CD4-positive, alpha-beta T cell treated with Interleukin-10 for 1 hour (primary cell): ENCODE data around the gene UPK3A.
"Not testable (repeated sequence)": the region's sequence is repeated elsewhere in the genome, so short reads cannot be mapped to it uniquely, and the experiment has no call there.

Source experiments
- DNase-seq: peaks from one replicate; pipeline ENCODE4 v3.0.0-alpha.2; 2020

Gene UPK3A

GRCh38 chr22:45259754-45260394 lies 24.9 kb upstream of the UPK3A start:
- DNase-seq, result no peak

DNA sequence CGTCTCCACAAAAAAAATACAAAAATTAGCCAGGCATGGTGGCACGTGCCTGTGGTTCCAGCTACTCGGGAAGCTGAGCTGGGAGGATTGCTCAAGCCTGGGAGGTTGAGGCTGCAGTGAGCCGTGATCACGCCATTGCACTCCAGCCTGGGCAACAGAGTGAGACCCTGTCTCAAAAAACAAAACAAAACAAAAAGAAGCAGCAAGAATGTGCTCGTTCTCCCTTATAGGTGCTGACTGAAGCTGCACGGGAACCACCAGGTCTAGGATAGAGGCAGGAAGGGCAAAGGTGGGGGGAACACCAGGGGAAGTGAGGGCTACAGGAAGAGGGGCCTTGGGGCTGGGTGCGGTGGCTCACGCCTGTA lies 24.4 kb upstream of the UPK3A start:
- not testable (repeated sequence) for DNase-seq

- DNase-seq, result no peak
Measured at GRCh38 chr22:45261407-45262088, 23.2 kb upstream of the UPK3A start.

DNA sequence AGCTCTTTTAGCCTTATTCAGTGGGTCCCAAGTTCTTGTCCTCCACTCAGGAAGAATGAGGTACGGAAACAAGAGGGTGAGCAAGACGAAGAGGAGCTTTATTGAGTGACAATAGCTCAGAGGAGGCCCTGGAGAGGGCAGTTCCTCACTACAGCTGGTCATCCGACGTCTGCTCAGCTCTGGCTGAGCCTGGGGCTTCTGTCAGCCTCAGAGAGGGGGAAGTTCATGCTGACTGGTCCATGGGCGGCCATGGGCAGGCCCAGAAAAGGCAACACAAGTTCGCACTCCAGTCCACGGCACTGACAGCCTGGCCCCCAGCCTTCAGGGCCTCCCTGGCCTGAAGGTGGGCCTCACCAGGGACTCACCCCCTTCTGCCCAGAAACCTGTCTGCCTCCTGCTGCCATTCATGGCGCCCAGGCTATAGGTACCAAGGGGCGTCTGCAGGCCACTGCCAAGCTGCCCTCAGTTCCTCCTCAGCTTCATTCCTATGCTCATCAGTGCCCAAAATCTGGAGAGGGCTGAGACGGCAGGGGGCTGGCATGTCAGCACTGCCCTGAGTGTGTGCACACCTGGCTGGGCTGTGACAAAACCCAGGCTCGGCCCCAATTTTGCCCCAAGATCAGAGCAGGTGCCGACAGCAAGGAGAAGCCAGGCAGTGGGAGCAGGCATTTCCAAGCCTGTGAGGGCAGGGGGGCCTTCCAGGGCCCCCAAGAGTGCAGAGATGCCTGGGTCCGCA lies 22.4 kb upstream of the UPK3A start:
- DNase-seq, result no peak

- no peak for DNase-seq
Measured at GRCh38 chr22:45262931-45263462, 21.8 kb upstream of the UPK3A start.

DNA sequence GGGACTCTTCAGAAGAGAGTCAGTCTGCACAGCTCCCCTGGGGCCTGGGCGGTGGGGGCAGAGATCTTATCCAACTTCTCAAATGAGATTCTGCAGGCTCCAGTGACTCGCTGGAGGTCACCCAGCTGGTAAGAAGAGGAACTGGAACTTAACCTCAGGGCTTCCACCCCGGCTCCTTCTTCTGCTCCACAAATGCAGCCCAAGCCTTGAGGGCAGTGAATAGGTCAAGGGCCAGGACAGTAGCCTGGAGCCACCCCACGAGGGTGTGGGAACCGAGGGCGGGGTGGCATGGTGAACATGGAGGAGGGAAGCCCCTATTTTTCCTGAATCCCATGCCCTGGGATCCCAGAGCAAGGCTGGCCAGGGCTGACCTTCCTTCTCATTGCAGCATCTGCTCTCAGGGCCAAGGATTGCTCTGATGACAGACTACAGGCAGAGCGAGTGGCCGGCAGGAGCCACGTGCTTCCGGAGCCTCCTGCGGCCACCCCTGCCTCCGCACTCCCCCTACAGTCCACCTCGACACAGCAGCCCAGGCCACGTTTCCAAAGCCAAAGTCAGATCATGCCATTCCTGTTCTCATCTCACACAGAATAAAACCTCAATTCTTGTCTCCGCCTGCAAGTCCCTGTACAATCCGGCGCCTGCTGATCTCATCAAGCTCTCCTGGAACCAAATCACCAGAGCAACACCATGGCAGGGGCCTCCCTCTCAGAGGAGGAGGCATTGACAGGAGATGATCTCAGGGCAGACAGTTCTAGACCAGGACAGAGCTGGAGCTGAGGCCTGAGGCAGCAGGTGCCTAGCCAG lies 21.1 kb upstream of the UPK3A start:
- DNase-seq, result no peak

GRCh38 chr22:45265535-45265934 lies 19.2 kb upstream of the UPK3A start:
- no peak for DNase-seq

DNA sequence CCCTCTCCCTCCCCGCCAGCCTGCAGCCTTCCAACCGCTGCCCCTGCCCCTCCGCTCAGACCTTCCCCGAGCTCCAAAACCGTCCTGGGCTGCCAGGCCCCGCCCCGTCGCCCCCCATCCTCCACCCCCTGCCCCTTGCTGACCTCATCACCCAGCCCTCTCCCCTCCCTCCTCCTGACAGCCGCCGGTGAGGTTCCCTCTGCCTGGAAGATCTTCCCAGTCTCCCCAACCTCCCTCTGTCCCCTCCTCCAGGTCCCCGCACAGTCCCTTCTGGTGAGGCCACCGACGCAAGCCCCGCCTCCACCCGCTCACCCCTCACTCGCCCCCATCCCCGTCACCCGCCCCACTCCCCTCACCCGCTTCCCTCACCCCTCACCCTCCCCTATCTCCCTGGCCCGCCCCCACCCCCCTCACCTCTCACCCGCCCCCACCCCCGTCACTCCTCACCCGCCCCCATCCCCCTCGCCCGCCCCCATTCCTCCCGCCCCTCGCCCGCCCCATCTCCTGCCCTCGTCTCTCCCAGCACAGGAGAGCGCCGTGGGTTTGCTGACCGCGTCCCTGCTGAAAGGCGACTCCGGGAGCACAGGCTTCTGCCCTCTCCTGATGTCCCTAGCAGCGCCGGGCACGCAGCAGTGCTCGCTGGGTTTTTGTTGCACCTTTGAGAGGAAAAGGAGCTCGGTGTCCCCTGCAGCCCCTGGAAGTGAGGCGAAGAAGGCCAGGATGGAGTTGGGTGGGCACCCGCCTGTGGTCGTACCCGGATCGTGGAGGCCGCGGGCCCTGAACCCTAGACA lies 16.4 kb upstream of the UPK3A start:
- DNase-seq, result peak; percentile 30

DNA sequence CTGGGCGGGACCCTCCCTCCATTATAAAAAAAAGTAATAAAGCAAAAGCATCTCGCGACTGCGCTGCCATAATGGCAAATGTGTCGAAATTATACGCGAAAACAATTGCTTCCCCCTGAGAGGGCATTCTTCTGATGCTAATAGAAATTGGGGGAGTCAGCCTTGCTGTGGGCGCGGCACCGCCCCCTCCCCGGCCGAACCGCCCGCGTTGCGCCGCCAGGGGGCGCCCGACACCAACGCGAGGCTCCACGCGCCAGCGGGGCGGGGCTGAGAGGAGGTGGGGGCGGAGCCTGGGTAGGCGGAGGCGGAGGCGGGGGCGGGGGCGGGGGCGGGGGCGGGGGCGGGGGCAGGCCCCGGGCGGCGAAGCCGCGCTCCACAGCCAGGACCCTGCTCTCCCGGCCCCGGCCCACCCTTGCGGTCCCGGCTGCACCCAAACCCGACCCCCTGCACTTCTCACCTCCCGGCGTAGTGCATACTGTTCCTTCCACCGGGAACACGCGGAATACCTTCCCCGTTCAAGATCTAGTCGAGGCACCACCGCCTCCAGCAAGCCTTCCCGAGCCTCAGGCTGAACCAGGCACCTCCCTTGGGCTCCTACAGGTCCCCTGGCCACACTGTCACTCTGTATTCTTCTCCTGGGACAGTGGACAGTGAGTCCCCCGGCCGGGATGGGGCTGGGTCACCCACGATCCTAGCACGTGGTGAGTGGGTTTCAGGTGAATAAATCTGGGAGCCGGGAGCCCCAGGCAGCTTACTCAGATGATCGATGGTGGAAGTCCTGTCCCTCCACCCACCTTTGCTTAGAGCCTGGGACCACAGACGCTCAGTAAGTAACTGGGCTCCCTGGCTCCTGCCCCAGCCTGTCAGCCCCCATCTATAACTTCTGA lies 15.5 kb upstream of the UPK3A start:
- peak; percentile 89 for DNase-seq

DNA sequence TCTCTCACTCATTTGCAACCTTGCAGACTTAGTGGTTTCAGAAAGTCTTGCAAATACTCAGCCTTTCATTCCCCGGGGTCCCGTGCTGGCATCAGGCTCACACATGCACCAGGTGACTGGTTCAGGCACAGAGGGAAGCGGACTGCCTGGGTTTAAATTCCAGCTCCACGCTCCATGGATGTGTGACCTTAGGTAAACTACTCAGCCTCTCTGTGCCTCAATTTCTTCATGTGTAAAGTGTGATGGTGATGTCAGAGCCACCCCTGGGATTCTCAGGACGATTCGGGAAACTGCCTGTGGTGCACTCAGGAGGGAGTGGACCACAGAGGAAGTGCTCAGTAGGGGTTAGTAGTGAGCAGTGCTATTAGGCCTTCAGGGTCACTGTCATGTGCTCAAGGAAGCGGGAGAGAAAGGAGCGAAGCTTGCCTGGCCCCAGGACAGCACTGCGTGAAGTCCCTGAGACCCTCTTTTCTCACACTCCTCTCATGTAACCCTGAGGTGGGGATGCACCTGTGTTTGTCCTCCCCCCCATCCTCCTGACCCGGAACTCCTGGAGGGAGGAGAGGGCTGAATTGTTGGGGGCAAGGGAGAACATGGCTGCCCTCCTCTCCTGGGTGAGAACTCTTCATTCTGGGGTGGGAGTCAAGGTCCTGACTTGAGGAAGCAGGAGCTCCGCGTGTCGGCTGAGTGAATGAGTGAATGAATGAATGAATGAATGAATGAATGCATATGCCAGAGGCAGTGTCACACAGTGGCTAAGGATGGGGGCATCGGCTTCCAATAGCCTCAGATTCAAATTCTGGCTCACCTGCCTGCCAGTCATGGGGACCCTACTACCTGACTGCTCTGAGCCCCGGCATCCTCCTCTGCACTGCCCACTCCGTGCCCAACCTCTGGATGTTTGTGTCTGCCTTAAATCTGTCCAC lies 14.4 kb upstream of the UPK3A start:
- no peak for DNase-seq

DNA sequence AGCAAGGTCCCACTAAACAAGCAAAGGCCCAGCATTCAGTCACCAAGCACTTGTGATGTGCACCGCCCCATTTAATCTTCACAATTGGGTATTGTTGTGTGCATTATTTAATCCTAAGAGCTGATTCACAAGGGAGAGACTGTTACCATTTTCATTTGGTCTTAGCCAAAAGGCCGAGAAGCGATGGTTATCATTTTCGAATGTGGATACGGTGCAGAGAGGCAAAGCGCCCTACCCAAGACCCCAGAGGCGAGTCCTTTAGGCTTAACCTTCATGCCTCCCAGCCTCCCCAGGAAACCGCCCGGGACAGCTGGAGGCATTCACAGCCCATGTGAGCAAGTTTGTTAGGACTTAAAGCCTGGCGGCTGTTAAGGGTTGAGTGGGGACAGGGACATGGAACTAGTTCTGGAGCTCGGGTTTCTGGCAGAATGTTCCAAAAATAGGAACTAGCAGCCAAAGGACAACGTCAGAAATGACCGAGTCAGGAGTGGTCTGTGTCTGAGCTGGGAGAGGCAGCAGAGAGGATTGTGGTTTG lies 13.0 kb upstream of the UPK3A start:
- no peak for DNase-seq

DNA sequence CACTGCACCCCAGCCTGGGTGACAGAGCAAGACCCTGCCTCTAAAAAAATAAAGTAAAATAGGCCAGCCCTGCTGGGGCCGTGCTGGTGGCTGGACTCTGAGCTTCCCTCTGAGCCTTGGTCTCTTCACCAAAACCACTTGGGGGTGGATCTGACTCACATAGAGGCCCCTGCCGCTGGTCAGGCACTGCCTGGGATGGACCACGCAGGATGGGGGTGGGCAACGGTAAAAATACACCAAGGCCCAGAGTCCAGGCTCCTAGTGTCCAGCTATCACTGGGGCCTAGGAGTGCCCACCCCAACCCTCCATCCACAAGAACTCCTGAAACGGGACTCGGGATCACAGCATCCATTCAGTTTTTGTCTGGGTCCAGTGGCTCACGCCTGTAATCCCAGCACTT lies 12.3 kb upstream of the UPK3A start:
- no peak for DNase-seq

DNA sequence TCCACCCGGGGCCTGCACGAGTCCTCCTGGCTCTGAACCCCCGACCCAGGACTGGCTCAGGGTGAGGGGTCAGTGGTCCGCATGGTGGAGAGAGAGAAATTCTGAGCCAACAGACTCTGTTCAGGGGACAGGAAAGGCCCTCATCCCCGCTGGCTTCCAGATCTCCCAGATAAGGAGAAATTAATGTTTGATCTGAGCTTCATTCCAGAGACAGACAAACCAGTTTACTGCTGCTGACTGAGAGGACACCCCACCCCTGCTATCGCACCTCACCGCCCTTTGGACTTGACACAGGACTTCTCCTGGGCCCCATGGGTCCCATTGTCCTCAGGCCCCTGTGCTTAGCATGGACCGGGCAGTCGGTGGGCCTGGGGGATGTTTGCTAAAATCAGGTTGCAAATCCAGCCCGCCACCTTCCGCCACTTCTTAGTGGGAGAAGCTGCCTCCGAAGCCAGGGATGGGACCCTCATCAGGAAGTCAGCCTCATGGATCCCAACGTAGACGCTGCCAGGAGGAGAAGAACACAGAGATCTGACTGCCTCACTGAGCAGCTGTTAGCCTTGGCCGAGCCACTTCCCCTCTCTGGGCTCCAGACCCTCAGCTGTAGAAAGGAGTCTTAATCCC lies 11.2 kb upstream of the UPK3A start:
- no peak for DNase-seq

- no peak for DNase-seq
Measured at GRCh38 chr22:45276507-45277105, 8.1 kb upstream of the UPK3A start.

- not testable (repeated sequence) for DNase-seq
Measured at GRCh38 chr22:45277720-45278119, 7.0 kb upstream of the UPK3A start.

GRCh38 chr22:45278125-45278524 lies 6.6 kb upstream of the UPK3A start:
- DNase-seq, result no peak

DNA sequence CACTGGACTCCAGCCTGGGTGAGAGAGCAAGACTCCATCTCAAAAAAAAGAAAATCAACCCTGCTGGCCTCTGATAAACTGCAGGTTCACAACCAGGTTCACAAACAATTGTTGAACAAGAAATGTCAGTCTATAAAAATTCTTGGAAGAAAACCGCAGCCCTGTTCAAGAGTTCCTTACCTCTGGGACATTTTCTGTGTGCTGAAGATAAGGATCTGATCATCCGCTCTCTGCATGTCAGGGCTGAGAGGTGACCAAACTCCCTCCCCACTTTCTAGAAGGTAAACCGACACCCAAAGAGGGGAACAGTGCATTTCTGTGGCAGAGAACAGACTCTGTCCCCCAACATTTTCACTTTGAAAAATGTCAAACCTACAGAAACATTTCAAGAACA lies 4.2 kb upstream of the UPK3A start:
- no peak for DNase-seq

DNA sequence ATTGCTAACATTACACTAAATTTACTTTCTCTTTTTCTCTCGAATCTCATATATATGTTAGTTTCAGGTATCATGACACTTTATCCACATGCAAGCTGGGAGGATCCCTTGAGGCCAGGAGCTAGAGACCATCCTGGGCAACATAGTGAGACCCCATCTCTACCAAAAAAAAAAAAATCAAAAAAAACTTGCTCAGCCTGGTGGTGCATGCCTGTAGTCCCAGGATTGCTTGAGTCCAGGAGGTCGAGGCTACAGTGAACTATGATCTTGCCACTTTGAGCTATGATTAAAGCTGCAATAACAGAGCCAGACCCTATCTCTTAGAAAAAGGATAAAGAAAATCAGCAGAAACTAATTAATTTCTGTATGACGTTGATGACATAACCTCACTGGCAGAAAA lies 3.7 kb upstream of the UPK3A start:
- DNase-seq, result no peak
